ENCODE measurements around the gene UBN2.

- no peak for TF ChIP-seq CTCF (IDR thresholded peaks at IDR 0.05)
- no peak for TF ChIP-seq POLR2A (IDR thresholded peaks at IDR 0.05)
Observed at GRCh38 chr7:139183878-139184338, 47.1 kb upstream of the UBN2 start.

Data from lower leg skin (tissue), 3 donors.